H1 (cell line): ENCODE results near the gene NOTCH2. TPM values are rescaled to one million over a fixed set of nuclear protein-coding genes. Genes with fewer than 3 reads are reported as not detected.

ENCODE experiments used
- CTCF ChIA-PET: fragments of 300-600 bp; sonication (Branson Sonifier 250); formaldehyde crosslinking; loops from one replicate; lab custom pipeline; 2021; ENCODE audit not compliant: partially characterized antibody; lab: Charles Lee
- POLR2A ChIA-PET: fragments of 300-600 bp; sonication (Branson Sonifier 250); formaldehyde crosslinking; loops from one replicate; lab custom pipeline; 2021; ENCODE audit warnings: inconsistent platforms; ENCODE audit not compliant: partially characterized antibody; lab: Charles Lee
- DNase-seq, 2 experiments: peaks; one replicate each; pipeline versions ENCODE4 v3.0.0 to v3.0.0-alpha.2; 2010 to 2022; ENCODE audit warnings: low spot score in 2 of 2, low read depth in 1 of 2, mixed read lengths in 1 of 2
- FAIRE-seq: peaks from 2 replicates; lab custom pipeline; 2011; peaks lifted over from hg19 to GRCh38; lab: Jason Lieb, UNC
- H2AFZ ChIP-seq: 2 replicates; pipeline ENCODE4 v1.8.1; 2012; ENCODE audit warnings: low read length, inconsistent platforms
- H2AK5ac ChIP-seq: 2 replicates; pipeline ENCODE4 v1.6.1; 2013; ENCODE audit warnings: low read depth, low read length
- H2BK120ac ChIP-seq: replicated peaks from 2 replicates; pipeline ENCODE3; 2013; ENCODE audit warnings: low read depth, low read length, inconsistent platforms
- H2BK12ac ChIP-seq: 2 replicates; pipeline ENCODE4 v1.6.1; 2013; ENCODE audit warnings: low read depth, low read length
- H2BK15ac ChIP-seq: 2 replicates; pipeline ENCODE4 v1.6.1; 2013; ENCODE audit warnings: low read length
- H2BK20ac ChIP-seq: 2 replicates; pipeline ENCODE4 v1.6.1; 2013; ENCODE audit warnings: low read length
- H2BK5ac ChIP-seq: 2 replicates; pipeline ENCODE4 v1.6.1; 2013; ENCODE audit warnings: low read depth, low read length
- H3K14ac ChIP-seq: 2 replicates; pipeline ENCODE4 v1.6.1; 2013; ENCODE audit warnings: inconsistent platforms; ENCODE audit not compliant: insufficient read length
- H3K18ac ChIP-seq: 2 replicates; pipeline ENCODE4 v1.6.1; 2013; ENCODE audit warnings: low read length; ENCODE audit errors: extremely low read depth
- H3K23ac ChIP-seq: 2 replicates; pipeline ENCODE4 v1.6.1; 2013; ENCODE audit warnings: inconsistent platforms; ENCODE audit not compliant: insufficient read length
- H3K23me2 ChIP-seq: 2 replicates; pipeline ENCODE4 v1.6.1; 2013; ENCODE audit warnings: low read depth, low read length
- H3K27ac ChIP-seq: 2 replicates; pipeline ENCODE4 v1.6.1; 2011; ENCODE audit warnings: low read depth, low read length, inconsistent platforms
- H3K27me3 ChIP-seq, 4 experiments: replicated peaks in 1 of 4; 1 replicate in 1 of 4; 2 replicates in 3 of 4; pipeline versions ENCODE4 v1.6.1 to v1.8.1; 2011 to 2013; ENCODE audit warnings: low read length in 3 of 4, mild to moderate bottlenecking in 3 of 4, inconsistent platforms in 2 of 4, mixed read lengths in 2 of 4, moderate library complexity in 1 of 4; ENCODE audit not compliant: control insufficient read depth in 3 of 4, insufficient read depth in 3 of 4; ENCODE audit errors: extremely low read depth in 1 of 4
- H3K36me3 ChIP-seq, 4 experiments: 2 replicates each; pipeline versions ENCODE4 v1.6.1 to v1.8.1; 2011 to 2013; ENCODE audit warnings: mild to moderate bottlenecking in 4 of 4, low read length in 3 of 4, moderate library complexity in 2 of 4, control low read depth in 1 of 4, inconsistent platforms in 1 of 4; ENCODE audit not compliant: insufficient read depth in 4 of 4, control insufficient read depth in 2 of 4
- H3K4ac ChIP-seq: replicated peaks from 2 replicates; pipeline ENCODE3; 2013; ENCODE audit warnings: low read length, low read depth, mixed read lengths, inconsistent platforms; ENCODE audit not compliant: insufficient read length
- H3K4me1 ChIP-seq, 4 experiments: replicated peaks in 1 of 4; 1 replicate in 1 of 4; 2 replicates in 3 of 4; pipeline versions ENCODE4 v1.6.1 to v1.8.1; 2011 to 2013; ENCODE audit warnings: low read length in 3 of 4, inconsistent platforms in 2 of 4, mixed read lengths in 1 of 4; ENCODE audit not compliant: insufficient read depth in 4 of 4, control insufficient read depth in 3 of 4
- H3K4me2 ChIP-seq, 2 experiments: 2 replicates each; pipeline versions ENCODE4 v1.6.1 to v1.8.1; 2011 to 2013; ENCODE audit warnings: low read depth in 2 of 2, low read length in 2 of 2, control low read depth in 1 of 2, inconsistent platforms in 1 of 2, mild to moderate bottlenecking in 1 of 2; ENCODE audit not compliant: insufficient read depth in 1 of 2
- H3K4me3 ChIP-seq, 4 experiments: fragments of 200-600, 300-600 bp in 1 of 4; sonication (generic), shearing (Covaris generic), sonication (Bioruptor Twin) in 1 of 4; 2 replicates each; pipeline versions ENCODE4 v1.5.1 to v1.8.1; 2011 to 2016; ENCODE audit warnings: low read length in 4 of 4, low read depth in 3 of 4, control low read depth in 2 of 4, inconsistent platforms in 2 of 4, mild to moderate bottlenecking in 2 of 4, mixed read lengths in 1 of 4, moderate library complexity in 1 of 4; ENCODE audit not compliant: insufficient read depth in 2 of 4; ENCODE audit errors: extremely low read depth in 1 of 4
- H3K56ac ChIP-seq: replicated peaks from 2 replicates; pipeline ENCODE3; 2013; ENCODE audit warnings: low read depth, mild to moderate bottlenecking, mixed read lengths, low read length, inconsistent platforms; ENCODE audit not compliant: insufficient read length
- H3K79me1 ChIP-seq: 2 replicates; pipeline ENCODE4 v1.6.1; 2013; ENCODE audit warnings: low read depth, low read length, control low read depth
- H3K79me2 ChIP-seq, 2 experiments: 2 replicates each; pipeline versions ENCODE4 v1.6.1 to v1.8.1; 2012 to 2013; ENCODE audit warnings: low read length in 2 of 2, mild to moderate bottlenecking in 2 of 2, inconsistent platforms in 1 of 2; ENCODE audit not compliant: insufficient read depth in 2 of 2, control insufficient read depth in 1 of 2
- H3K9ac ChIP-seq, 4 experiments: replicated peaks in 1 of 4; 1 replicate in 1 of 4; 2 replicates in 3 of 4; pipeline versions ENCODE4 v1.6.1 to v1.8.1; 2011 to 2013; ENCODE audit warnings: low read depth in 3 of 4, low read length in 3 of 4, control low read depth in 2 of 4, mild to moderate bottlenecking in 2 of 4, moderate library complexity in 2 of 4, inconsistent platforms in 1 of 4; ENCODE audit errors: extremely low read depth in 1 of 4
- H3K9me3 ChIP-seq, 2 experiments: 2 replicates each; pipeline versions ENCODE4 v1.6.1 to v1.8.1; 2012 to 2013; ENCODE audit warnings: mild to moderate bottlenecking in 2 of 2, moderate library complexity in 2 of 2, control low read depth in 1 of 2, inconsistent platforms in 1 of 2, low read depth in 1 of 2, low read length in 1 of 2, mixed read lengths in 1 of 2; ENCODE audit not compliant: insufficient read depth in 2 of 2
- H4K20me1 ChIP-seq, 2 experiments: replicated peaks in 1 of 2; 2 replicates each; pipeline versions ENCODE3 to v1.8.1; 2011 to 2013; ENCODE audit warnings: inconsistent platforms in 2 of 2, low read length in 2 of 2, mild to moderate bottlenecking in 1 of 2; ENCODE audit not compliant: insufficient read depth in 2 of 2, control insufficient read depth in 1 of 2
- H4K5ac ChIP-seq: 2 replicates; pipeline ENCODE4 v1.6.1; 2013; ENCODE audit warnings: low read length, low read depth, mixed read lengths, inconsistent platforms; ENCODE audit not compliant: insufficient read length
- H4K8ac ChIP-seq: 2 replicates; pipeline ENCODE4 v1.8.0; 2013; ENCODE audit warnings: mild to moderate bottlenecking, moderate library complexity, low read length, inconsistent platforms; ENCODE audit not compliant: insufficient read depth; ENCODE audit errors: extremely low read depth
- H4K91ac ChIP-seq: replicated peaks from 2 replicates; pipeline ENCODE3; 2013; ENCODE audit warnings: low read length, mixed read lengths, inconsistent platforms; ENCODE audit not compliant: insufficient read length
- JUND ChIP-seq: IDR thresholded peaks from 2 replicates; pipeline ENCODE4 v1.6.1; 2011; ENCODE audit warnings: mild to moderate bottlenecking, improper control_type of control experiment, low read length
- PHF8 ChIP-seq: fragments of 200-600 bp; sonication (generic); conservative IDR thresholded peaks from 2 replicates; pipeline ENCODE4 v1.7.1; 2012; ENCODE audit warnings: low read depth, mild to moderate bottlenecking, inconsistent platforms, low read length, moderate library complexity
- RFX5 ChIP-seq: IDR thresholded peaks from 2 replicates; pipeline ENCODE4 v1.6.1; 2011; ENCODE audit warnings: low read depth, low read length, improper control_type of control experiment, borderline replicate concordance
- RNF2 ChIP-seq: fragments of 200-900, 300-1000 bp; sonication (generic); IDR thresholded peaks from 2 replicates; pipeline ENCODE4 v1.7.1; 2016; ENCODE audit warnings: borderline replicate concordance, low read depth, mild to moderate bottlenecking, antibody characterized with exemption, low read length; ENCODE audit not compliant: poor library complexity, severe bottlenecking; ENCODE audit errors: missing control alignments
- RXRA ChIP-seq: IDR thresholded peaks from 2 replicates; pipeline ENCODE4 v1.6.1; 2011; ENCODE audit warnings: low read depth, mild to moderate bottlenecking, low read length, moderate library complexity; ENCODE audit not compliant: insufficient read depth
- SAP30 ChIP-seq: fragments of 300-600 bp; sonication (generic); IDR thresholded peaks from 2 replicates; pipeline ENCODE4 v1.7.1; 2012; ENCODE audit warnings: low read length, moderate library complexity, mild to moderate bottlenecking, inconsistent platforms; ENCODE audit not compliant: insufficient read depth, insufficient replicate concordance
- SIRT6 ChIP-seq: IDR thresholded peaks from one replicate; pipeline ENCODE4 v1.7.1; 2012; ENCODE audit warnings: low read length, inconsistent platforms
- SRF ChIP-seq: IDR thresholded peaks from 2 replicates; pipeline ENCODE4 v1.6.1; 2011; ENCODE audit warnings: mild to moderate bottlenecking, low read depth, low read length, moderate library complexity
- TAF7 ChIP-seq: optimal IDR thresholded peaks from 2 replicates; pipeline ENCODE3; 2011; ENCODE audit warnings: low read depth, mild to moderate bottlenecking, inconsistent platforms, low read length, moderate library complexity, borderline replicate concordance
- WGBS, 2 experiments: shearing (Covaris generic) in 1 of 2; methylation state at CpG; one replicate each; pipeline versions ENCODE4 v1.1.6 to v1.1.7; 2013 to 2015; ENCODE audit warnings: low lambda C conversion rate in 2 of 2, mixed read lengths in 2 of 2, inconsistent platforms in 1 of 2, low coverage in 1 of 2, missing lambda C conversion rate in 1 of 2; ENCODE audit not compliant: insufficient replicate concordance in 2 of 2, insufficient coverage in 1 of 2, insufficient read length in 1 of 2; ENCODE audit errors: extremely low coverage in 1 of 2, missing lambda C conversion rate in 1 of 2; 5-methylcytosine and 5-hydroxymethylcytosine counted together
- polyA plus RNA-seq, 7 experiments: library from polyadenylated mRNA; depleted of rRNA in 3 of 7; stranded (reverse) in 5 of 7; unstranded in 2 of 7; fragments of >200 nt in 5 of 7; fragments of 200-250 nt in 2 of 7; gene quantifications; 1 replicate in 5 of 7; 2 replicates in 1 of 7; 4 replicates in 1 of 7; pipeline versions ENCODE4 v1.2.1 to v1.2.3, GENCODE V29; 2011 to 2013; ENCODE audit warnings: missing spikeins in 2 of 7, mixed read lengths in 2 of 7
- total RNA-seq: library from RNA; stranded (reverse); fragmentation: NEBNext Ultra II Directional; extraction: Animal tissue kit (Norgen Biotek cat#: 25700); gene quantifications from 2 replicates; pipeline ENCODE4 v1.2.1, GENCODE V29; 2021

Gene NOTCH2
- total and polyA plus RNA-seq, 2 of the 8 experiments (the other 6 are each of a cell fraction or from before 2014, with no cell fraction given) = 17.7 to 63.0 TPM

GRCh38 chr1:119953266-119953998 is 116.0 kb downstream of the NOTCH2 start:
- no peak overlapping the region for H4K5ac ChIP-seq
- H2BK5ac ChIP-seq = no peak overlapping the region
- H3K79me2 ChIP-seq = no peaks in the 10 kb centered on the region
- H3K27ac ChIP-seq = no peak overlapping the region
- H2AFZ ChIP-seq = no peak overlapping the region
- ChIA-PET CTCF (interaction anchor here (1.1 to 1.7 kb wide), 3 partner anchors 10 to 15 kb away, joined by 3 to 8 read pairs (median 5); no protein-coding TSS in a partner anchor), POLR2A (no interaction called here)
- H3K14ac ChIP-seq = no peak overlapping the region
- H3K36me3 ChIP-seq = peaks cover 0 to 8% (median 3%) of the 10 kb centered on the region in 4 experiments; a peak in 4 of 8 replicates
- H3K4me2 ChIP-seq = no peak overlapping the region
- H3K79me1 ChIP-seq = no peaks in the 10 kb centered on the region
- H3K23me2 ChIP-seq = no peaks in the 10 kb centered on the region; the same call in 1 of the 2 replicates
- no peak overlapping the region for H4K91ac ChIP-seq
- no peak overlapping the region for H3K56ac ChIP-seq
- H2AK5ac ChIP-seq = no peak overlapping the region
- no peak overlapping the region for H2BK15ac ChIP-seq
- no peak for TF ChIP-seq RNF2
- no peak for TF ChIP-seq SRF
- TF ChIP-seq RFX5 = no peak
- TF ChIP-seq JUND = no peak
- TF ChIP-seq TAF7 = no peak
- no peak for TF ChIP-seq PHF8
- TF ChIP-seq RXRA = no peak
- TF ChIP-seq SAP30 = no peak
- no peak for TF ChIP-seq SIRT6
- DNase-seq = no peak
- no peak overlapping the region for H3K4me3 ChIP-seq
- H3K18ac ChIP-seq = no peak overlapping the region
- H2BK12ac ChIP-seq = no peak overlapping the region
- no peaks in the 10 kb centered on the region for H3K27me3 ChIP-seq
- H4K8ac ChIP-seq = no peak overlapping the region
- no peak overlapping the region for H3K23ac ChIP-seq
- no peak for FAIRE-seq
- H2BK20ac ChIP-seq = no peak overlapping the region
- no peaks in the 10 kb centered on the region for H3K4me1 ChIP-seq
- 85% methylated on average over 5 of the region's 5 CpGs; no CpG with 5 or more reads in 1 of the 2 experiments for WGBS, 2 experiments
- H3K4ac ChIP-seq = no peak overlapping the region
- H4K20me1 ChIP-seq = peaks cover 0 to 2% of the 10 kb centered on the region in 2 experiments
- no peaks in the 10 kb centered on the region for H3K9me3 ChIP-seq
- H3K9ac ChIP-seq = no peak overlapping the region
- no peak overlapping the region for H2BK120ac ChIP-seq
